Hematopoietic multipotent progenitor cell treated with erythropoietin and hydrocortisone succinate and interleukin-3 and kit ligand, for 17 days (in vitro differentiated cells): ENCODE data around the gene NTRK3.

ENCODE experiments used
- DNase-seq: peaks from one replicate; pipeline ENCODE4 v3.0.0-alpha.2; 2015; ENCODE audit warnings: low spot score

NTRK3 gene

DNA sequence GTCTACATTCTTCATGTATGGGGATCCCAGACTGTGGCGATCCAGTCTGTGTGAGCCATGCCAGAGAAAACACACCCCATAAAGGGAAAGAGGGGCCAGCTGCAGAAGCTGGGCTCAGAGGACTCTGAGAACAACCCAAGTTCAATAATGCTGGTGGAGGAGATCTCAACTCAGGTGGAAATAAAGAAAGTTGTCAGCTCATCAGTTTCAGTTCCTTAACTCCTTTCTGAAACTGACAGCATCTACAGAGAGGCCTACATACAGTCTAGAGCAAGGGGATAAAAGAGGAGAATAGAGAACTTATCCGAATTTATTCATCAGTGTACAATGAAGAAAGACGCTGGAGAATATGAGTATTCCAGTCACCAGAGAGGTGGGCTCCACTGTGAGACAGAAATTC lies 77.0 kb downstream of the NTRK3 start:
- DNase-seq: no peak

DNA sequence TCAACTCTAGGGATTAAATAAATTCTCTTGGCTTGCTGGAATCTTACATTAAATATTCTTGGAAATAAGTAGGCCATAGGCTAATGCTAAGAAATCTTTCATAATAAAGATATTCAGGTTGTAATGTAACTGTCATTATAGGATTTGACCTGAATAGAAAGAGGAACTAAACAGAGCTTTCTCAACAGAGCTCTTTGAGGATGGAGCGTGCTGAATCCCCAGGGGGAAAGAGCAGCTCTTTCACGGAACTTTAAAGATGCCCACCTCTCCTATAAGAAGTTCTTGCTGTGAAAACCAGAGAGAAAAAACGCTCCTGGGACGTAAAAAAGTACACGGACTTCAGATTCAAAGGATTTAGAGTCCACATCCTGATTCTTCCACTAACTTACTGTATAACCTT lies 77.9 kb downstream of the NTRK3 start:
- no peak for DNase-seq

DNA sequence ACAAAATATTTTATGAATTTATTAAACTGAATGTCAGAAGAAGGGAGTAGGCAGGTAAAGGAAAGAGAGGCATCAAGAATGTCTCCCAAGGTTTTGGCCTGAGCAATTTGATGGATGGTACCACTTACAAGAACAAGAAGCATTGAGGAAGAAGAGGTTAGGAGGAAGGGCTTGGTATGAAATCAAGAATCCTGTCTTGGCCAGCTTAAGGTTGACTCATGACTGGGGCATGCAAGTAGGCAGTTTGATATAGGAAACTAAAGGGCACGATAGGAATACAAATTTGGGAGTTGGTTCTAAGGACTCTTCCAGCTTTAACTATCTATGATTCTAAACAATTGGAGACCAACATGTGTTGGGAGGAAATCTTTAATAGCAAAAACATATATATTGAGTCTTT lies 79.1 kb downstream of the NTRK3 start:
- no peak for DNase-seq

DNA sequence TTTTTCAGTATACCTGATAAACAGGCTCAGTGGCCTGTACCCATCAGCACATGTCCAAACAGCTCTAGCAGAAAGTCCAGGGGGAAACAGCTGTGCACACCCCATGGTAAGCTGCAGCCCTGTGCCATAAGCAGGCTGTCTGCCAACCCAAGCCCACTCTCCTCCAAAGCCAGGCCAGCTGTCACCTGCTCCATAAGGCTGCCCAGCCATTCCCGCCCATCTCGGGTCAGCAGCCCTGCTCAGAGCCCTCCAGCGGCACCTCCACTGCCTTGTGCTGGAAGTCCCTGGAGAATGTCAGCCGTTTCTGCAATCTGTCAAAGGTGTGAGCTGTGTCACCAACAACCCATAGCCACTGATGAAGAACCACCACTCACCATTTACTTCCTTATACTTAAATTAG lies 82.0 kb downstream of the NTRK3 start:
- no peak for DNase-seq

DNA sequence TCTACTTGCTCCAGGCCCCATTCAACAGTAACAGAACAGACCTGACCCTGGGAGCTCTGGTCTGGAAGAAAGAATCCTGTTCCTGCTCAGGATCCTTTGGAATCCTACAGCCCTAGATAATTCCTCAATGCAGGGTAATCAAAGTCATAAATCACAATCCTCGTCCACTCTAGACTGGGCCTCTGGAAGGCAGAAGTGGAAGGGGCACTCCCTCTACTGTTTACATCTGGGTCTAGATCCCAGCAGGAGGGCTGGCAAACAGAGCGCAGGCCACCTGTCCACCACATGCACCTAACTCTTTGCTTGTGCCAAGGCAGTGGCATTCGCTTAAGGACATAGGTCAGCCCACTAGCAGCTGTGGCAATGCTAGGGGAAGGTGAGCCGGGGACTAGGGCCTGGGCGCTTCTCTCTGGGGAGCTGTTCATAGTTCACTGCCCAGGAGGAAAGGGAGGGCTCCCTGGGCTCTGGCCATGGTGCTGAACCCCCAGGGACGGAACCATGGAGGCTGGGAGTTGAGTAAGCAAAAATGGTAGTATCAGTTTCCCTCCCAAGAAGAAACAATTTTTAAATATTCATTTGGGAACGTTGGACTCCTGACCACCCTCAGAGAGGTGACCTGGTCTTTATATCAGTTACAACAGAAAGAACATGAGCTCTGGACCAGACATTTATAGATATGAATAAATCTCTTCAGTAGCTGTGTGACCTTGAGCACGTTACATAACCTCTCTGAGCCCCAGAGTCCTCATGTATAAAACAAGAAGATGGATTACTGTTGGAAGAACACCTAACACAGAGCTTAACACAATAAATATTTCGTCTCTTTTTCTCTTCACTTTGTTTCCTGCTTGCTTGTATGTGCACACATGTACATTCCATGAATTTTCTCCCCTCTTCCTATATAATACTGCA lies 90.2 kb downstream of the NTRK3 start:
- DNase-seq: no peak

DNA sequence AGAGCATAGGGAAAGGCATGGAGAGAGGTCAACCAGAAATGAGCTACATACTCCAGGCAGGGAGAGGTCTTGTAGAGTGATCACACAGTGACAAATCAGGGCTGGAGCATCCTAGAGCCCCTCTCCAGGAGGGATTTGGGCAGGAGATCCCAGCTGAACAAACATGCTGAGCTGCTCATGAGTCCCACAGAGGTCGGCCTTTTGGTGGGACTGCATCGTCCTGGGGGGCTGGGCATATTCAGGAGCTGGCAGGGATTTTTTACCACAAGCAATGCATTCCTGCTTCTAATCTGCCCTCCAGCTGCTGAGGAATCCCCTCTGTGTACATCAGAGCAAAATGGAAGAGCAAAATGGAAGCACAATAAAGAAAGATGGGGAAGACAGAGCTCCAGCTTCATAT lies 94.9 kb downstream of the NTRK3 start:
- DNase-seq: no peak

DNA sequence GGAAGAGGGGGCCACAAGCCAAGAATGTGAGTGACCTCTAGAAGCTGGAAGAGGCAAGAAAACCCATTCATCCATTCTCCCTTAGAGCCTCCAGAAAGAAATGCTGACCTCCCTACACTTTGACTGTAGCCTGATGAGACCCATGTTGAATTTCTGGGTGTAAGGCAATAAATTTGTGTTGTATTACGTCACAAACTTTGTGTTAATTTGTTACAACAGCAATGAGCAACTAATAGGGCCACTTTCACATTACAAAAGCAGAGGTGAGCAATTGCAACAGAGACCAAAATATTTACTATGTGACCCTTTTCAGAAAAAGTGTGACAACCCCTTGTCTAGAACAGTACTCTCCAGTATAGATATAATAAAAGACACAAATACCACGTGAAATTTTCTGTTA lies 101.2 kb downstream of the NTRK3 start:
- DNase-seq: no peak

DNA sequence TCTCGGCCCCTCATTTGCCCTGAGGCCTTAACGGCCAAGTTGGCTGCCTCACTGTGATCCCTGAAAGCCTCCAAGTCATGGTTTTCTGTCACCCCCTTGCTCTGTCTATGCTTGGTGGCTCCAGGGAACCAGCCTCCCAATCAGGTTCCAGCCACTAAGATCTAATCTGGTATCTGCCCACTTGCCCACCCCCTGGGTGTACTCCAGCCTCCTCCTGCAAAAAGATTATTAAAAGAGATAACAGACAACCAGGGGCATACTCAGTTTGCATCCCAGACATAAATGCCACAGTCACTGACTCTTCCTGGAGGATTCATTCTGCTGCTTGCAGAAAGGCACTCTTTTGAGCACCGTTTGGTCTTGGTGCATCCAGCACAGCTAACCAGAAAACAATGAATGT lies 103.9 kb downstream of the NTRK3 start:
- DNase-seq: no peak

DNA sequence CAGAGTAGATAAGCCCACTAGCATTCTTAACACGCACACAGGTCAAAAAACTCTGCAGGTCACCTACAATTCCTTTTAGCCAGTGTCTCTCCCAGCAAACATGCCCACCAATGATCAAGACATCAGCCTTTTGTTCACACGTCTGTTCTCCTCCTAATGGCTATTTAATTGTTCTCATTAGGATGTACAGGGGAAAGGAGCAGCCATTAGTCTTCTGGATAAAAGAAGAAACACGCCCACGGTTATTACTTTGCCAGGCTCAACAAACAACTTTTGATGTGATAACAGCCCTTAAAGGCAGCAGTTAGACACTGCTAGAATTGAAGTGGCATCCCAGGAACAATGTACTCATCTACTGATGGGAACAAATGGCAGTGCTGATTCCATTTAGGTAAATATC lies 108.8 kb downstream of the NTRK3 start:
- no peak for DNase-seq

DNA sequence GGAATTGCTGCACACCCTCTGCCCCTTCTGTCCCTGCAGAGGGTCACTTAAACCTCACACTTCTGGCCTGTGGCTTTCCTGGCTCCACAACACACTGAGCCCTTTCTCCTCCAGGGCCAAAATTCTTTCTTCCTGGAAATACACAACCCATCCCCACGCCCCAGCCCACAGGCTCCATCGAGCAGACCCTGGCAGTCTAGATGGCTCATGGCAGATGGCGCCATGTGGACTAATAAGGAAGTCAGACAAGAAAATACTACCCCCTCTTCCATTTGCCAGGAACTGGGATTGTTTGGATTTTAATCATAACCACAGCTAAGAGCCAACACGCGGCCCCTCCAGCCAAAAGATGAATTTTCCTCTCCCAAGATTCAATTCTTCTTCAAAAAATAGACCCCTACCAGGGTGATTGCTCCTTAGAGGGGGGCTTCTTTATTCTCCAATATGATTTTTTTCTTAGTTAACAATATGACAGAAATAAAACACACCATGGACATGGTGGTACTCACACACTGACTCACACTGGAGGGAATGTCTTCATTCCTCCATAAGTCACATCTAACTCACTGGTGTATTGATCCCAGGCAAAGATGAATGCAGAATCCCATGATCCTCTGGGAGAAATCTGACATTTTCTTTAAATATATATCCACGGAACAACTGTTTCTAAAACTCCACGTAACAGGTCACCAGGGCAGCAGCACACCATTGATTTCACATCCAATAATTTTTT lies 111.5 kb downstream of the NTRK3 start:
- DNase-seq: no peak

DNA sequence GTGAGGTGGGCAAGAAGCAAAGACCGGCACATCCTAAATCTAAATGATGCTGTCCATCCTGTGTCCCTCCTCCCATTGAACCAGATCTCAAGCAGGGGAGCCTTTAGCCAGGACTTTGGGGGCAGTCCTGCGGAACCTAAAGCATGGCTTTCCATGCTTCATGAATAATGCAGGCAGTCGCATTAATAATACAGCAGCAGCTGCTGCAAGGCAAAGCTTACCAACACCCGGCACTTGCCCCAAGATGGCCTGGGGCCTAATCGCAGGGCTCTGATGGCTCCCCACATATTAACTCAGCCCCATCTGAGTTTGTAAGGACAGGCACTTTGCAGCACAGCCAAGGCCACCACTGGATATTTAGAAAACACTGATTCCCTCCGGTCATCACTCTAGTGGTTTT lies 114.4 kb downstream of the NTRK3 start:
- DNase-seq: no peak

DNA sequence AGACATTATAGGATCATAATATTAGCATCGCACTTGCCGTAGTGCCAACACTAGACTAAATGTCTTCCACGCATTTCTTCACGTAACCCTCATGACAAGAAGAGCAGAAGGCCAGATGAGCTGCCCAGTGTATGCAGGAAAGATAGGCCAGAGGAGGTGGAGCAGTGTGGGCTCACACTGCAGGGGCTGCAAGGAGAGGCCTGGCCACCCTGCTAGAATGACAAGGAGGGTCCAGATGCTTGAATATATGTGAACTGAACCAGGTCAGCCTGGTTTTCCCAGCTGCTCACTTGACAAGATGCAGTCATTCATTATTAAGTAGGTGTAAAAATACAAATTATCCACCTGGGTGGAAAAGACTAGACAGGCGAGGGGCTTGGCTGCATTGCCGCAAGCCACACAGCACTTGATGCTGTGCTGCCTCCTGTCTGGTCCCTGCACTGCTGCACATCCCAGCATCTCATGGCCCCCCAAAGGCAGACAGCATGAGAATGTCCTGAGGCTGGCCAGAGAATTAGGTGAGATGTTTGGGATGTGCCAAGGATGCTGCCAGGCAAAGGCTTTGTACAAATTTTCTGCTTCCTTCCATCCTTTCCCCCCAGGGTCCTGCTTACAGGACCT lies 115.2 kb downstream of the NTRK3 start:
- DNase-seq: no peak

DNA sequence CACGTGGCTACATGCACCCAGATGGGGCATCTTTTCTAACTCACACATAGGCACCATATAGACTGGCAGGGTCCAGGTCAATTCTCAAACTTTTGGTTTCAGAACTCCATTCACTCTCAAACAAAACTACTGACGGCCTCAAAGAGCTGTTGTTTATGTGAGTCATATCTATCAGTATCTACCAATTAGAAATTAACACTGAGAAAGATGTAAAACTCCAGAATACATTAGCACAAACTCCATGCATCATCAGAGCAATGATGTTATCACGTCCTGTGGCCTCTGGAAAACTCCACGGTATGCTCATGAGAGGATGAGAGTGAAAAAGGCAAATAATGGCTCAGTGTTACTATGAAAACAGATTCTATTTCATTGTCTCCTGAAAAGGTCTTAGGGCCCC lies 116.1 kb downstream of the NTRK3 start:
- no peak for DNase-seq

DNA sequence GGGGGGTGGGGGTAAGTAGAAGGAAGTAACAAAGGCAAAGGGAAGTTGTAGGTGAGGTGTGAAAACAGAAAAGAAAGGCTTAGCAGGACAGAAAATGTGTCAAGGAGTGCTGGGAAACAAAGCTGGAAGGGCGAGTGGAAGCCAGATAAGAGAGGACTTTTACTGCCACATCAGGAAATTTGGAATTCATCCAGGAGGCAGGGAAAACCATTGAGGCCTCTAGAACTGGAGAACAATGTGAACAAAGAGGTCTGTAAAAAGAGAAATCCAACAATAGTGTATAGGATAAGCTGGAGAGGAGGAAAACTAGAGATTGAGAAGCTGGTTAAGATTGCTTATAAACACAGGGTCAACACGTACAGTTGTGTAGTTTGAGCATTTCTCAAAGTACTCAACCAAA lies 116.6 kb downstream of the NTRK3 start:
- DNase-seq: no peak

DNA sequence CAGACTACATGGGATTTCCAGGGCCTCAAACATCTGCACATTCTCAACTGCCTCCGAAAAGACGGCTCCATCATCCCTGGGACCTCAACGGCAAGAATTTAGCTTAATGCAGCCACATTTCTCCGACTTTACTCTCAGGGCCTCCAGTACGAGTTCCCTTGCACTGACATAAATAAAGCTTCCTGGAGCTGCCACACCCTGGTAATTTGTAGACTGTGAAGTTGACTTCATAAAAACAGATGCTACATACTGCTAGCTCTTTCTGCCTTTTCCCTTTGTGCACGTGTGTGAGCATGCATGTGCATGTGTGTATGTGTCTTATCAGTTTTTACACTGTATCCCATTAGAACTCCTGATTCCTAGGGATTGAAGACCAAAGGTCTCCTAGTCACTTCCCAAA lies 122.7 kb downstream of the NTRK3 start:
- no peak for DNase-seq

DNA sequence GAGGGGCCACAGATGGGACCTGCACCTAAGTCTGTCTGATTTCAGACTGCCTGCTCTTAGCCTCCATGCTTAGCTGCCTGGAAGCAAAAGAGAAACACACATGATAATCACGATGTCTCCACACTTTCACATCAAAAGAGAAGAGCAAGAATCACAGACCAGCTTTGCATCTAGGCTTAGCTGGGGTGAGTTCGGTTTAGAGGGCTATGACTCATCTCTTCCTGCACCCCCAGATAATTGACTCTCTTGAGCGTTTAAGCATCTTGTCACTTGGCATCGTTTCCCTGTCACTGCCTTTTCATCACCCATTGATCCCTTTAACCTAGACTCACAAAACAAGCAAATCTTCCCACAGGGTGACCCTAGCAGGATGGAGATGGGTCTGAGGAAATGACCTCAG lies 124.0 kb downstream of the NTRK3 start:
- DNase-seq: no peak

DNA sequence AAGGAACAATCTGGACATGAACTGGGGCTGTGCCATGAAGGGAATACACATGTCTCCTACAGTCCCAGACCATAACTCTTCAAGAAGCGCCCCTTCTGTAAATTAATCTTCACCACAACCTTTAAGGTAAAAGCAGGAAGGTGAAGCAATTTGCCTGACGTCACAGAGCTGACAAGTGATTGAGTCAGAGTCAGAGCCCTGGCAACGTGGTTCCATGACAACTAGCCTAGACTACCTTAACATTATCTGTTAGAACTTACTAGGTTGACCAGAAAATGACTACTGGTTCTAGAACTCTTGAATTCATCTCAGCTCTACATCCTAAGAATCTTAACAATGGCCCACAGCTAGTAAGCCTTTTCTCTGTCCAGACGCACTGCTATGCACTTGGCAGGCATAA lies 124.6 kb downstream of the NTRK3 start:
- no peak for DNase-seq

DNA sequence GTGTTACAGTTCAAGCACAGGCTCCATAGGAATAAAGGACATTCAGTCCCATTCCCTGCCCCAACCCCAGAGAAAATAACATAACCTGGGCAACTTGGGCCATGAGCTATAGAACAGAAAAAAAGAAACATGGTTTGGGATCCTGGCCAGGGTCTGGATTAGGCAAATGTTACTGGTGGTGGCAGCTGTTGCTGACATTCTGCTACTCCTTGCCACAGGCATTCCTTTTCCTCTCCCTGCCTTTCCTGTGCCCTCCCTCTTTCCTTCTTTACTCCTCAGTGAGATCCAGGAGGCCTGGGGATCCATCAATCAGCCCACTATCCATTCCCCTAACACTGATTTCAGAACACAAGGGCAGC lies 129.1 kb downstream of the NTRK3 start:
- no peak for DNase-seq

DNA sequence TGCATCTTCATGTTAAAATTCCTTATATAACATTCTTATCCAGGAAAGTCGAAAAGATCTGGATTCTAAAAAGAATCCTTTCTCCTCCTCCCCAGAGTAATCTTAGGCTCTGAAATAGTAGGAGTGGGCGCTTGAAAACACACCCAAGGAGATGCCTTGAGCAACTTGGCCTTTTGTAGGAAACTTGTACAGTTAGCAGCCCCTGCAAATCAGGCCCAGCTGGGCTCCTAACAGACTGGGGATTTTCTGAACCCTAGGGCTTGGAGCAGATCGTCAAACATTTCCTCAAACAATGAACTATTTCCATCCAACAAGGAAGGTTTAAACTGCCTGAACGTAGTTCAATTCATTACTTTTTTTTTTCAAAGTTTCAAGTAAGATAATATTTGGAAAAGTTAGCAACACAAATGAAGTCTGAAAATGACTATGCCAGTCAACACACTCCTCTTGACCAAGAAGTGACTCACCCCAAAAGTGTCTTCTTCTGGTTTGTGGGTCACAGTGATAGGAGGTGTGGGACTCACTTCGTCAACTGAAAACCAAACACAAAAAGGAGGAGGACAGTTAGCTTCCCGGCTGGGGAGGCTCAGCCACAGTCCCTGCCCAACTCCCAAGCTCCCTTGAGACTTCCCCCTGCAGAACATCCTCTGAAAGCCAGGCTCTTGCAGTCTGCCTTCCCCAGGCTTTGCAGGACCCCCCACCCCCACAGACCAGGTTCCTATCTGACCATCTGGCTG lies 129.7 kb downstream of the NTRK3 start:
- DNase-seq: no peak

DNA sequence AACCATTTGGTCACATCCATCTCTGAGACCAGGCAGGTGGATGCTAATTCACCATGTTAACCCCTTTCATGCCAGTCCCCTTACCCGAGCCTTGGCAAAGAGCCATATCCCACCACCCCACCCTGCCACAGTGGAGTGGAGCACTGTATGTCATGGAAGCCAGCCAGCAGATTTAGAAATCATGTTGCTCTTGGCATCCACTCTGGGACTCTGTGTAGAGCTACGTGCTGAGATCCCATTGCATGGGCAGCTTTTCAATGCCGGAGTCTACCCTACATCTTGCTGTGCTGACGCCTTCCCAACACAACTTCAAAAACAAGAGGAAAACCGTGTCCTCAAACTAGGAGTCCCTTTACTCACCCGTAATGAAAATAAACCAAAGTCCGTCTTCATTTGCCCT lies 131.0 kb downstream of the NTRK3 start:
- DNase-seq: no peak

DNA sequence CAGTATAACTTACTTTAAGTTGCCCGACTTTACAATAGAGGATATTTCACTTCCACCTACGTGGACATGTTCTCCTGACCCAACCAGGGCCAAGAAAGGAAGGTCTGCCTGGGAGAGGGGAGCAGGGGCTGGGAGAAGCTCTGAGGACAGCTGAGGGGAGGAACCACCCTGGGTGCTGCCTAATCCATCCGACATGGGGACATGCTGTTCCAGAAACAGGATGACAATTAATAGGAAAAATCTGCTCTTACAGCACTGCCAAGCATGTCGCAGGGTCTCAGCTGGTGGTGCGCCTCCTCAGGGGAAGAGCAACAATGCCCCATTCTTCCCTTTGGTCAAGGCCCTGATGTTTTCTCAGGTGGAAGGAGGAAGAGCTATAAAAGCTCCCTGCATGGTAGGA lies 132.3 kb downstream of the NTRK3 start:
- DNase-seq: no peak

DNA sequence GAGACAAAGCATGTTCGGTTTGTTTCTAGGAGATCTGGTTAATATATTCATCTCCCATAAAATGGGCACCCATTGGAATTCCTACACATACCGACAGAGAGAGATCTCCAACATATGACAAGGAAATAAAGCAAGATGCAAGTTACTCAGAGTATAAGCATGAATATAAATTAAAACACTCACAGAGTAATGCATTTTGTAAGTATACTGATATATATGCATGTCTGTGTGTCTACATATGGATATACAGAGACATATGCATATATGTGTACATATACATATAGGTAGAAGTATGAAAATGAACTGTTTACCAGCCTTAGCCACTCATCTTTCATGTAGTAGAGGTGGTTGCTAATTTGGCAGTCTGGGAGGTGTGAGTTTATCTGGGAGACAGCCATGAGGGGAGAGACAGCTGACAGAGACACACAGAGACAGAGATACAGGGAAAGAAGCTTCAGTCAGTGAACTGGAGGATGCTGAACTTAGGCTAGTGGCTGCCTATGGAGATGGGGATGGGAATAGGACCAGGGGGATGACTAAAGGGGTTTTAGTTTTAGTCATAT lies 134.5 kb downstream of the NTRK3 start:
- no peak for DNase-seq
